GM12878 (cell line): ENCODE results near the gene HOXB3. TPM values are rescaled to one million over a fixed set of nuclear protein-coding genes. Genes with fewer than 3 reads are reported as not detected.

Experiments used
- ATAC-seq: fragments of 200-7000 bp; cut with Tn5 transposase; 3 replicates; pipeline ENCODE4 v1.9.1; 2020; ENCODE audit warnings: mild to moderate bottlenecking, moderate library complexity
- BruUV-seq: library from RNA; stranded (reverse); fragments of 400-500 nt; replicated peaks from 2 replicates; lab custom pipeline; 2021; lab: Mats Ljungman, UMichigan
- CTCF ChIA-PET: fragments of 300-600 bp; sonication (Branson Sonifier 250); formaldehyde crosslinking; extraction: SDS; loops from one replicate; lab custom pipeline; 2021; ENCODE audit warnings: inconsistent platforms; lab: Yijun Ruan, JAX
- POLR2A ChIA-PET: fragments of 350-600 bp; formaldehyde crosslinking; extraction: SDS; loops from one replicate; lab custom pipeline; 2021; ENCODE audit warnings: inconsistent platforms; lab: Charles Lee
- RAD21 ChIA-PET: fragments of 300-600 bp; sonication (Branson Sonifier 250); formaldehyde crosslinking; loops from one replicate; lab custom pipeline; 2023; ENCODE audit warnings: antibody characterized with exemption; ENCODE audit not compliant: unreplicated experiment; lab: Charles Lee
- SMC1A ChIA-PET: fragments of 300-600 bp; sonication (Branson Sonifier 250); formaldehyde crosslinking; loops from one replicate; lab custom pipeline; 2023; ENCODE audit not compliant: unreplicated experiment, uncharacterized antibody; lab: Charles Lee
- DNase-seq: peaks from one replicate; pipeline ENCODE4 v3.0.0-alpha.2; 2011; ENCODE audit warnings: low read depth, low spot score
- FAIRE-seq: peaks from 3 replicates; lab custom pipeline; 2011; peaks lifted over from hg19 to GRCh38; lab: Jason Lieb, UNC
- H2AFZ ChIP-seq: 2 replicates; pipeline ENCODE4 v1.6.0; 2011; ENCODE audit warnings: low read depth, low read length, control low read depth; ENCODE audit not compliant: control insufficient read depth
- H3K27ac ChIP-seq: 2 replicates; pipeline ENCODE4 v1.5.1; 2011; ENCODE audit warnings: control low read depth; ENCODE audit not compliant: control insufficient read depth, insufficient read depth
- H3K27me3 ChIP-seq, 2 experiments: replicated peaks in 1 of 2; 2 replicates each; pipeline versions ENCODE4 v1.6.0 to v1.6.1; 2011; ENCODE audit warnings: low read length in 1 of 2; ENCODE audit not compliant: control insufficient read depth in 2 of 2, insufficient read depth in 2 of 2
- H3K36me3 ChIP-seq, 2 experiments: 2 replicates each; pipeline ENCODE4 v1.5.1; 2011; ENCODE audit warnings: low read length in 1 of 2; ENCODE audit not compliant: control insufficient read depth in 2 of 2, insufficient read depth in 2 of 2
- H3K4me1 ChIP-seq: 2 replicates; pipeline ENCODE4 v1.6.1; 2011; ENCODE audit warnings: mild to moderate bottlenecking, low read length, moderate library complexity, mixed read lengths; ENCODE audit not compliant: control insufficient read depth, insufficient read depth
- H3K4me2 ChIP-seq: 2 replicates; pipeline ENCODE4 v1.6.0; 2011; ENCODE audit warnings: control low read depth; ENCODE audit not compliant: control insufficient read depth, insufficient read depth
- H3K4me3 ChIP-seq: fragments of 200-600 bp; sonication (generic); 2 replicates; pipeline ENCODE4 v1.5.1; 2016
- H3K79me2 ChIP-seq: 2 replicates; pipeline ENCODE4 v1.6.0; 2011; ENCODE audit warnings: low read length; ENCODE audit not compliant: control insufficient read depth, insufficient read depth
- H3K9ac ChIP-seq: 2 replicates; pipeline ENCODE4 v1.8.0; 2011; ENCODE audit warnings: low read length, control low read depth, mixed read lengths; ENCODE audit not compliant: control insufficient read depth, insufficient read depth
- H3K9me3 ChIP-seq: replicated peaks from 3 replicates; pipeline ENCODE4 v1.5.1; 2011; ENCODE audit warnings: mild to moderate bottlenecking, low read length; ENCODE audit not compliant: control insufficient read depth, insufficient read depth
- H4K20me1 ChIP-seq: 2 replicates; pipeline ENCODE4 v1.6.0; 2011; ENCODE audit not compliant: control insufficient read depth, insufficient read depth
- BCL3 ChIP-seq: IDR thresholded peaks from 2 replicates; pipeline ENCODE4 v1.6.1; 2011; ENCODE audit warnings: borderline replicate concordance, low read depth, mild to moderate bottlenecking, moderate library complexity, low read length; ENCODE audit not compliant: insufficient read depth, poor library complexity, severe bottlenecking
- CHD2 ChIP-seq: IDR thresholded peaks from 2 replicates; pipeline ENCODE4 v1.6.1; 2011; ENCODE audit warnings: low read depth, low read length, improper control_type of control experiment, borderline replicate concordance
- E2F4 ChIP-seq: IDR thresholded peaks from 2 replicates; pipeline ENCODE4 v1.6.1; 2012; ENCODE audit warnings: low read depth, low read length, improper control_type of control experiment
- EP300 ChIP-seq, 2 experiments: fragments of 150-350 bp in 1 of 2; IDR thresholded peaks; 2 replicates each; pipeline ENCODE4 v1.6.1; 2011 to 2012; ENCODE audit warnings: low read depth in 2 of 2, low read length in 2 of 2, borderline replicate concordance in 1 of 2, improper control_type of control experiment in 1 of 2, inconsistent platforms in 1 of 2; ENCODE audit not compliant: control insufficient read depth in 1 of 2
- IRF4 ChIP-seq: IDR thresholded peaks from 2 replicates; pipeline ENCODE4 v1.6.1; 2011; ENCODE audit warnings: low read depth, low read length
- NBN ChIP-seq: fragments of 450-650 bp; IDR thresholded peaks from 2 replicates; pipeline ENCODE4 v1.6.1; 2016
- NFXL1 ChIP-seq: fragments of 450-650 bp; IDR thresholded peaks from 2 replicates; pipeline ENCODE4 v1.6.1; 2017; ENCODE audit warnings: antibody characterized with exemption, mild to moderate bottlenecking, borderline replicate concordance
- SMAD1 ChIP-seq: fragments of 450-650 bp; IDR thresholded peaks from 2 replicates; pipeline ENCODE4 v1.6.1; 2018; ENCODE audit warnings: mild to moderate bottlenecking, low read depth; ENCODE audit not compliant: partially characterized antibody
- SPI1 ChIP-seq: IDR thresholded peaks from 2 replicates; pipeline ENCODE4 v1.6.1; 2011; ENCODE audit warnings: low read depth, mild to moderate bottlenecking, low read length, moderate library complexity, borderline replicate concordance; ENCODE audit not compliant: insufficient read depth
- SUPT20H ChIP-seq: IDR thresholded peaks from 2 replicates; pipeline ENCODE4 v1.6.1; 2011; ENCODE audit warnings: low read depth, mild to moderate bottlenecking, low read length, moderate library complexity, borderline replicate concordance; ENCODE audit not compliant: control insufficient read depth
- ZNF687 ChIP-seq: fragments of 450-650 bp; IDR thresholded peaks from 2 replicates; pipeline ENCODE4 v1.6.1; 2017; ENCODE audit warnings: mild to moderate bottlenecking, moderate library complexity
- WGBS: methylation state at CpG from one replicate; pipeline ENCODE4 v1.1.6; 2016; ENCODE audit warnings: low lambda C conversion rate; ENCODE audit not compliant: insufficient replicate concordance, insufficient coverage; ENCODE audit errors: missing lambda C conversion rate; 5-methylcytosine and 5-hydroxymethylcytosine counted together
- in situ Hi-C: fragments of 300-500 bp; cut with MboI; formaldehyde crosslinking; loops from 9 replicates; pipeline ENCODE4 v1.14.3; 2018; ENCODE audit warnings: mixed read lengths
- intact Hi-C: fragments of 100-400 bp; cut with micrococcal nuclease; formaldehyde crosslinking; loops from one replicate; pipeline ENCODE4 v1.14.2; 2022; ENCODE audit not compliant: unreplicated experiment
- polyA plus RNA-seq, 11 experiments: library from polyadenylated mRNA; depleted of rRNA in 4 of 11; unstranded in 6 of 11; stranded (reverse) in 5 of 11; fragments of >200 nt; fragmentation: Nextera tagmentation in 4 of 11; fragmentation: Illumina TruSeq in 1 of 11; extraction: Ambion mirVana in 4 of 11; extraction: Trizol in 1 of 11; gene quantifications; 1 replicate in 1 of 11; 2 replicates in 10 of 11; pipeline versions ENCODE4 v1.2.1 to v1.2.3, GENCODE V29; 2011 to 2016; ENCODE audit warnings: inconsistent platforms in 2 of 11, missing spikeins in 2 of 11, low read depth in 1 of 11
- total RNA-seq, 4 experiments: library from RNA; depleted of rRNA in 3 of 4; stranded (reverse); fragments of >200 nt in 3 of 4; fragmentation: Illumina TruSeq in 1 of 4; extraction: Trizol in 1 of 4; gene quantifications; 2 replicates each; pipeline versions ENCODE4 v1.2.1 to v1.2.3, GENCODE V29; 2013 to 2021
- TF ChIP-seq, protein P1 (sequence below): fragments of 450-650 bp; IDR thresholded peaks from 2 replicates; pipeline ENCODE4 v1.6.1; 2016; ENCODE audit warnings: mild to moderate bottlenecking

HOXB3 gene
- total and polyA plus RNA-seq, 10 of the 15 experiments (the other 5 are each of a cell fraction or from before 2014, with no cell fraction given) = 0.19 to 7.7 (median 2.9) TPM

DNA sequence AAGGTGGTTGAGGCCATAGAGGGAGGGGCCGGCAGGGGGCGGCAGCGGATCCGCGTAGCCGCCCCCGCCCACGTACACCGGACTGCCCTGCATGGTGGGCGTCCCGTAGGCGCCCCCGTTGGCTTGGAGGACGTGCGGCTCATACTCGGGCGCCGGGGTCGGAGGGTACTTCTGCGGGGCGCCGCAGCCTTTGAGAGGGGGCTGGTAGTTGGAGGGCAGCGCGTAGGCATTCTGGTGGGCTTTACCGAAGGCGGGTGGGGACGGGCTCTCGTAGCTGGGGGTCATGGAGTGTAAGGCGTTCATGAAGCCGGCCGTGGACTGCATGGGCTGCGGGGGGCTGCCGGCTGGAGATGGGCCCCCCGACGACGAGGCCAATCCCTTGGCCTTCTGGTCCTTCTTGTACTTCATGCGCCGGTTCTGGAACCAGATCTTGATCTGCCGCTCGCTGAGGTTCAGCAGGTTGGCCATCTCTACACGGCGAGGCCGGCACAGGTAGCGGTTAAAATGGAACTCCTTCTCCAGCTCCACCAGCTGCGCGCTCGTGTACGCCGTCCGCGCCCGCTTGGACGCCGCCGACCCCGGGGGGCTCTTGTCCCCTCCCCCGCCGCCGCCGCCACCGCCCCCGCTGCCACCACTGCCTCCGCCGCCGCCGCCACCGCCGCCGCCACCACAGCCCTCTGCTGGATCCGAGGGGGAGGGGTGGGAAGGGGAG lies 39.4 kb downstream of the HOXB3 start (continued):
- TF ChIP-seq NFXL1 = no peak
- TF ChIP-seq NBN = no peak
- TF ChIP-seq SPI1 = no peak
- TF ChIP-seq EP300 (IDR thresholded peaks at IDR 0.05; ENCODE audit: borderline replicate concordance in 1 of 2, control insufficient read depth in 1 of 2, low read depth in 2 of 2, low read length in 2 of 2) = no peak
- TF ChIP-seq IRF4 = no peak
- TF ChIP-seq, all 136 proteins: peak for 0

- RAD21 ChIA-PET = no interaction called here
- H3K4me3 ChIP-seq = no peak overlapping the region
- H3K36me3 ChIP-seq = peaks cover 0 to 6% of the 10 kb centered on the region in 2 experiments; a peak in 2 of 4 replicates
- no peak overlapping the region for H3K27ac ChIP-seq
- H3K27me3 ChIP-seq = no peaks in the 10 kb centered on the region
- intact Hi-C loops (no loop called here), in situ Hi-C loops (no loop called here)
- peaks cover 7% of the 10 kb centered on the region for H3K4me1 ChIP-seq
- POLR2A ChIA-PET = interaction anchor here (0.6 to 1.6 kb wide), 2 partner anchors 11 to 199 kb away, joined by 3 to 6 read pairs; no protein-coding TSS in a partner anchor
- FAIRE-seq = no peak
- no peak for DNase-seq
- SMC1A ChIA-PET = interaction anchor here (1.0 to 1.1 kb wide), 2 partner anchors 8 to 58 kb away, joined by 3 read pairs; no protein-coding TSS in a partner anchor
- H2AFZ ChIP-seq = no peak overlapping the region
- CTCF ChIA-PET = interaction anchor here (1.0 to 1.4 kb wide), 2 partner anchors 36 to 57 kb away, joined by 3 to 4 read pairs; no protein-coding TSS in a partner anchor
- no peak overlapping the region for H3K4me2 ChIP-seq
- ATAC-seq = no peak
- 76% methylated on average over 18 of the region's 18 CpGs for WGBS
- no peaks in the 10 kb centered on the region; the same call in 1 of the 2 replicates for H3K79me2 ChIP-seq
- H3K9me3 ChIP-seq = no peaks in the 10 kb centered on the region
- H4K20me1 ChIP-seq = no peaks in the 10 kb centered on the region
- no peak overlapping the region for H3K9ac ChIP-seq
- no TSS peak for BruUV-seq
- no peak for TF ChIP-seq ZNF687
- TF ChIP-seq CHD2 = no peak
- TF ChIP-seq BCL3 = no peak
- TF ChIP-seq SUPT20H = no peak
- no peak for TF ChIP-seq SMAD1
- TF ChIP-seq, protein P1, sequence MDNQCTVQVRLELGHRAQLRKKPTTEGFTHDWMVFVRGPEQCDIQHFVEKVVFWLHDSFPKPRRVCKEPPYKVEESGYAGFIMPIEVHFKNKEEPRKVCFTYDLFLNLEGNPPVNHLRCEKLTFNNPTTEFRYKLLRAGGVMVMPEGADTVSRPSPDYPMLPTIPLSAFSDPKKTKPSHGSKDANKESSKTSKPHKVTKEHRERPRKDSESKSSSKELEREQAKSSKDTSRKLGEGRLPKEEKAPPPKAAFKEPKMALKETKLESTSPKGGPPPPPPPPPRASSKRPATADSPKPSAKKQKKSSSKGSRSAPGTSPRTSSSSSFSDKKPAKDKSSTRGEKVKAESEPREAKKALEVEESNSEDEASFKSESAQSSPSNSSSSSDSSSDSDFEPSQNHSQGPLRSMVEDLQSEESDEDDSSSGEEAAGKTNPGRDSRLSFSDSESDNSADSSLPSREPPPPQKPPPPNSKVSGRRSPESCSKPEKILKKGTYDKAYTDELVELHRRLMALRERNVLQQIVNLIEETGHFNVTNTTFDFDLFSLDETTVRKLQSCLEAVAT = no peak
- no peak for TF ChIP-seq E2F4
These were observed 40.0 kb downstream of the HOXB3 start for GRCh38 chr17:48549914-48550501.
